HepG2 (cell line): ENCODE measurements around the gene TTC31. TPM values are rescaled to one million over a fixed set of nuclear protein-coding genes. Genes with fewer than 3 reads are reported as not detected.
A peak's percentile ranks its signal among the peaks of the same experiment; 100 is the strongest.

Source experiments
- ATF3 ChIP-seq: sonication (generic); formaldehyde crosslinking; IDR thresholded peaks from 2 replicates; pipeline ENCODE4 v1.4.0; 2020; ENCODE audit warnings: missing genetic modification reagents
- HOXA7 ChIP-seq: sonication (generic); formaldehyde crosslinking; IDR thresholded peaks from 2 replicates; pipeline ENCODE4 v1.8.1; 2022; ENCODE audit warnings: mild to moderate bottlenecking, missing genetic modification reagents, moderate library complexity
- KDM3A ChIP-seq: IDR thresholded peaks from 2 replicates; pipeline ENCODE4 v1.6.1; 2018; ENCODE audit warnings: low read depth, missing compliant biosample characterization
- PREB ChIP-seq: sonication (generic); formaldehyde crosslinking; IDR thresholded peaks from 2 replicates; pipeline ENCODE4 v1.4.0; 2020; ENCODE audit warnings: missing genetic modification reagents
- TARDBP ChIP-seq: sonication (generic); formaldehyde crosslinking; IDR thresholded peaks from 2 replicates; pipeline ENCODE4 v1.8.0; 2022; ENCODE audit warnings: mild to moderate bottlenecking, missing genetic modification reagents
- ZNF280D ChIP-seq: sonication (generic); formaldehyde crosslinking; IDR thresholded peaks from 2 replicates; pipeline ENCODE4 v1.5.1; 2020; ENCODE audit warnings: mild to moderate bottlenecking, missing genetic modification reagents
- ZNF562 ChIP-seq: sonication (generic); formaldehyde crosslinking; IDR thresholded peaks from 2 replicates; pipeline ENCODE4 v1.8.0; 2022; ENCODE audit warnings: missing genetic modification reagents, borderline replicate concordance
- polyA plus RNA-seq, 8 experiments: library from polyadenylated mRNA; depleted of rRNA in 3 of 8; stranded (reverse) in 7 of 8; unstranded in 1 of 8; fragments of >200 nt; fragmentation: Illumina TruSeq in 4 of 8; extraction: Trizol in 4 of 8; gene quantifications; 2 replicates each; pipeline versions ENCODE4 v1.2.1 to v1.2.3, GENCODE V29; 2011 to 2016; ENCODE audit warnings: low read depth in 4 of 8, missing spikeins in 1 of 8, mixed read lengths in 1 of 8; ENCODE audit not compliant: insufficient read depth in 1 of 8
- total RNA-seq, 5 experiments: library from RNA; depleted of rRNA; stranded (reverse); fragments of >200 nt; fragmentation: Illumina TruSeq; extraction: Trizol; gene quantifications; 2 replicates each; pipeline ENCODE4 v1.2.3, GENCODE V29; 2016; ENCODE audit warnings: low read depth in 1 of 5
- TF ChIP-seq, protein P1 (sequence below): sonication (generic); formaldehyde crosslinking; IDR thresholded peaks from 2 replicates; pipeline ENCODE4 v1.4.0; 2020; ENCODE audit warnings: mild to moderate bottlenecking, missing genetic modification reagents
- TF ChIP-seq, protein P2 (sequence below): sonication (generic); formaldehyde crosslinking; IDR thresholded peaks from 2 replicates; pipeline ENCODE4 v1.4.0; 2020; ENCODE audit warnings: missing genetic modification reagents

TTC31 gene
- total and polyA plus RNA-seq, 2 of the 13 experiments (the other 11 are each of a cell fraction or from before 2014, with no cell fraction given): 28.3 to 39.5 TPM

GRCh38 chr2:74488643-74489481 is 6.0 kb downstream of the TTC31 start (continued):
- TF ChIP-seq ATF3: no peak
- TF ChIP-seq ZNF562 (CRISPR knock-in tag): 0 out of 2 replicates have a peak, but pooled peaks have one; percentile 25
- TF ChIP-seq TARDBP: peak; percentile 94
- TF ChIP-seq, protein P1, sequence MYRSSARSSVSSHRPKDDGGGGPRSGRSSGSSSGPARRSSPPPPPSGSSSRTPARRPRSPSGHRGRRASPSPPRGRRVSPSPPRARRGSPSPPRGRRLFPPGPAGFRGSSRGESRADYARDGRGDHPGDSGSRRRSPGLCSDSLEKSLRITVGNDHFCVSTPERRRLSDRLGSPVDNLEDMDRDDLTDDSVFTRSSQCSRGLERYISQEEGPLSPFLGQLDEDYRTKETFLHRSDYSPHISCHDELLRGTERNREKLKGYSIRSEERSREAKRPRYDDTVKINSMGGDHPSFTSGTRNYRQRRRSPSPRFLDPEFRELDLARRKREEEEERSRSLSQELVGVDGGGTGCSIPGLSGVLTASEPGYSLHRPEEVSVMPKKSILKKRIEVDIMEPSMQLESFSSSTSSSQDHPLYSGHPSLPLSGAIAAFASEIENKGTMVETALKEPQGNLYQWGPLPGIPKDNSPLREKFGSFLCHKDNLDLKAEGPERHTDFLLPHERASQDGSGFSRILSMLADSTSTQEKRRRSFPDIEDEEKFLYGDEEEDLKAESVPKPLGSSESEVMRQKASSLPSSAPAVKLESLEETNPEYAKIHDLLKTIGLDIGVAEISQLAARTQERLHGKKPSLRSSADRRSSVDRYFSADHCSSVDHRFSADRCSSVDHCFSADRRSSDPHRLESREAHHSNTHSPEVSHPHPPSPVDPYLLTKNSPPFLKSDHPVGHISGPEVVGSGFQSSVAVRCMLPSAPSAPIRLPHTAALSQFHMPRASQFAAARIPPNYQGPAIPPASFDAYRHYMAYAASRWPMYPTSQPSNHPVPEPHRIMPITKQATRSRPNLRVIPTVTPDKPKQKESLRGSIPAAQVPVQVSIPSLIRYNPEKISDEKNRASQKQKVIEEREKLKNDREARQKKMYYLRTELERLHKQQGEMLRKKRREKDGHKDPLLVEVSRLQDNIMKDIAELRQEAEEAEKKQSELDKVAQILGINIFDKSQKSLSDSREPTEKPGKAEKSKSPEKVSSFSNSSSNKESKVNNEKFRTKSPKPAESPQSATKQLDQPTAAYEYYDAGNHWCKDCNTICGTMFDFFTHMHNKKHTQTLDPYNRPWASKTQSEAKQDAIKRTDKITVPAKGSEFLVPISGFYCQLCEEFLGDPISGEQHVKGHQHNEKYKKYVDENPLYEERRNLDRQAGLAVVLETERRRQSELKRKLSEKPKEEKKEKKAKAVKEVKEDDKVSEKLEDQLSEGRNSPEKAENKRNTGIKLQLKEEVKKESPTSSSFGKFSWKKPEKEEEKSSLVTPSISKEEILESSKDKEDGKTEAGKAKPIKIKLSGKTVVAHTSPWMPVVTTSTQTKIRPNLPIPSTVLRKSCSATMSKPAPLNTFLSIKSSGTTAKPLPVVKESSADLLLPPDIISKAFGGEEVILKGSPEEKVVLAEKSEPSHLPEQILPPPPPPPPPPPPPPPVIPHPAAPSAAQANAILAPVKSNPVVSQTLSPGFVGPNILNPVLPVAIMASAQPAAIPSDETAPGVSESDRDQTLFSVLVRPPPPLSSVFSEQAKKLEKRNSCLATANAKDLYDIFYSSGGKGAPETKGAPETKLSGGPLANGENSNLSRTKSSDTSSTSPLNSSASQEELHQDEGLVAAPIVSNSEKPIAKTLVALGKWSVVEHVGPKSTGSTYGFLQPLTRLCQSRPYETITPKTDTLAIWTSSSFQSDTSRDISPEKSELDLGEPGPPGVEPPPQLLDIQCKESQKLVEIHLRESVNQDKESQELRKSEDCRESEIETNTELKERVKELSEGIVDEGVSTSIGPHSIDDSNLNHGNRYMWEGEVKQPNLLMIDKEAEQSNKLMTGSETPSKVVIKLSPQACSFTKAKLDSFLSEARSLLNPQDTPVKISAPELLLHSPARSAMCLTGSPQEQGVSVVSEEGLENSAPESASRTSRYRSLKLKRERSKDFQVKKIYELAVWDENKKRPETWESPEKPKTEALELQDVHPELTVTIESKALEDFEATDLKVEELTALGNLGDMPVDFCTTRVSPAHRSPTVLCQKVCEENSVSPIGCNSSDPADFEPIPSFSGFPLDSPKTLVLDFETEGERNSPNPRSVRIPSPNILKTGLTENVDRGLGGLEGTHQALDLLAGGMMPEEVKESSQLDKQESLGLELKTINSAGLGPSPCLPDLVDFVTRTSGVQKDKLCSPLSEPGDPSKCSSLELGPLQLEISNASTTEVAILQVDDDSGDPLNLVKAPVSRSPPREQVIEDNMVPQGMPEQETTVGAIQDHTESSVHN: no peak
- TF ChIP-seq, protein P2, sequence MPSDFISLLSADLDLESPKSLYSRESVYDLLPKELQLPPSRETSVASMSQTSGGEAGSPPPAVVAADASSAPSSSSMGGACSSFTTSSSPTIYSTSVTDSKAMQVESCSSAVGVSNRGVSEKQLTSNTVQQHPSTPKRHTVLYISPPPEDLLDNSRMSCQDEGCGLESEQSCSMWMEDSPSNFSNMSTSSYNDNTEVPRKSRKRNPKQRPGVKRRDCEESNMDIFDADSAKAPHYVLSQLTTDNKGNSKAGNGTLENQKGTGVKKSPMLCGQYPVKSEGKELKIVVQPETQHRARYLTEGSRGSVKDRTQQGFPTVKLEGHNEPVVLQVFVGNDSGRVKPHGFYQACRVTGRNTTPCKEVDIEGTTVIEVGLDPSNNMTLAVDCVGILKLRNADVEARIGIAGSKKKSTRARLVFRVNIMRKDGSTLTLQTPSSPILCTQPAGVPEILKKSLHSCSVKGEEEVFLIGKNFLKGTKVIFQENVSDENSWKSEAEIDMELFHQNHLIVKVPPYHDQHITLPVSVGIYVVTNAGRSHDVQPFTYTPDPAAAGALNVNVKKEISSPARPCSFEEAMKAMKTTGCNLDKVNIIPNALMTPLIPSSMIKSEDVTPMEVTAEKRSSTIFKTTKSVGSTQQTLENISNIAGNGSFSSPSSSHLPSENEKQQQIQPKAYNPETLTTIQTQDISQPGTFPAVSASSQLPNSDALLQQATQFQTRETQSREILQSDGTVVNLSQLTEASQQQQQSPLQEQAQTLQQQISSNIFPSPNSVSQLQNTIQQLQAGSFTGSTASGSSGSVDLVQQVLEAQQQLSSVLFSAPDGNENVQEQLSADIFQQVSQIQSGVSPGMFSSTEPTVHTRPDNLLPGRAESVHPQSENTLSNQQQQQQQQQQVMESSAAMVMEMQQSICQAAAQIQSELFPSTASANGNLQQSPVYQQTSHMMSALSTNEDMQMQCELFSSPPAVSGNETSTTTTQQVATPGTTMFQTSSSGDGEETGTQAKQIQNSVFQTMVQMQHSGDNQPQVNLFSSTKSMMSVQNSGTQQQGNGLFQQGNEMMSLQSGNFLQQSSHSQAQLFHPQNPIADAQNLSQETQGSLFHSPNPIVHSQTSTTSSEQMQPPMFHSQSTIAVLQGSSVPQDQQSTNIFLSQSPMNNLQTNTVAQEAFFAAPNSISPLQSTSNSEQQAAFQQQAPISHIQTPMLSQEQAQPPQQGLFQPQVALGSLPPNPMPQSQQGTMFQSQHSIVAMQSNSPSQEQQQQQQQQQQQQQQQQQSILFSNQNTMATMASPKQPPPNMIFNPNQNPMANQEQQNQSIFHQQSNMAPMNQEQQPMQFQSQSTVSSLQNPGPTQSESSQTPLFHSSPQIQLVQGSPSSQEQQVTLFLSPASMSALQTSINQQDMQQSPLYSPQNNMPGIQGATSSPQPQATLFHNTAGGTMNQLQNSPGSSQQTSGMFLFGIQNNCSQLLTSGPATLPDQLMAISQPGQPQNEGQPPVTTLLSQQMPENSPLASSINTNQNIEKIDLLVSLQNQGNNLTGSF (CRISPR knock-in tag): no peak
- TF ChIP-seq ZNF280D (CRISPR knock-in tag): peak; percentile 53; the same call in 1 of the 2 replicates
- peak; percentile 93; the same call in 1 of the 2 replicates for TF ChIP-seq HOXA7 (CRISPR knock-in tag)
- peak; percentile 21; the same call in 1 of the 2 replicates for TF ChIP-seq KDM3A (CRISPR knock-in tag)
- TF ChIP-seq PREB (CRISPR knock-in tag): no peak
